Pancreas (tissue), 10 donors: Measurements from ENCODE around the gene STK32A. TPM values are rescaled to one million over a fixed set of nuclear protein-coding genes. Genes with fewer than 3 reads are reported as not detected.

ENCODE experiments used
- ATAC-seq, 4 donors: fragments of 200-7000 bp; cut with Tn5 transposase; one replicate each; pipeline versions ENCODE4 v1.8.0 to v1.9.1; 2020; ENCODE audit warnings: mild to moderate bottlenecking in 4 of 4, moderate library complexity in 4 of 4
- DNase-seq, 6 donors: peaks; one replicate each; pipeline ENCODE4 v3.0.0-alpha.2; 2020
- FAIRE-seq: peaks from 2 replicates; lab custom pipeline; 2012; peaks lifted over from hg19 to GRCh38; lab: Jason Lieb, UNC
- H3K27ac ChIP-seq, 4 donors: fragments of 200-600 bp; sonication (generic); 1 replicate in 3 of 4; 2 replicates in 1 of 4; pipeline versions ENCODE4 v1.5.0 to v1.8.0; 2020
- H3K27me3 ChIP-seq, 4 donors: fragments of 200-600 bp; one replicate each; pipeline ENCODE4 v1.8.0; 2021
- H3K36me3 ChIP-seq, 3 donors: fragments of 200-600 bp; sonication (generic) in 1 of 3; one replicate each; pipeline versions ENCODE4 v1.5.0 to v1.8.0; 2020 to 2021
- H3K4me1 ChIP-seq, 3 donors: fragments of 200-600 bp; one replicate each; pipeline ENCODE4 v1.8.0; 2021
- H3K4me3 ChIP-seq, 4 donors: fragments of 200-600 bp; sonication (generic) in 2 of 4; one replicate each; pipeline versions ENCODE4 v1.5.0 to v1.8.0; 2020 to 2021
- H3K9me3 ChIP-seq, 4 donors: fragments of 200-600 bp; one replicate each; pipeline ENCODE4 v1.8.0; 2021
- WGBS, 2 donors: extraction: QIAGEN DNeasy Blood & Tissue Kit; methylation state at CpG; one replicate each; pipeline ENCODE4 v1.1.7; 2013; 5-methylcytosine and 5-hydroxymethylcytosine counted together
- intact Hi-C, 3 donors: fragments of 100-400 bp; cut with DNase I; formaldehyde crosslinking; loops; one replicate each; pipeline versions ENCODE4 v1.11.1 to v1.14.2; 2022
- polyA plus RNA-seq, 2 donors: library from polyadenylated mRNA; stranded (reverse); fragments of 200-250 nt; gene quantifications; one replicate each; pipeline ENCODE4 v1.2.3, GENCODE V29; 2013
- total RNA-seq, 6 donors: library from RNA; stranded (reverse); fragmentation: NEBNext Ultra II Directional in 4 of 6; extraction: Animal tissue kit (Norgen Biotek cat#: 25700) in 4 of 6; gene quantifications; one replicate each; pipeline versions ENCODE4 v1.2.1 to v1.2.4, GENCODE V29; 2021 to 2023
- TF ChIP-seq, protein P1 (sequence below), 4 donors: fragments of 200-600 bp; sonication (generic) in 3 of 4; IDR thresholded peaks; one replicate each; pipeline versions ENCODE4 v1.5.0 to v1.8.0; 2021; ENCODE audit warnings: antibody characterized with exemption in 4 of 4
- donor health status: healthy with polysubstance abuse.
- donor health status: DM: no; HTN: no; CAD: no; lungs with moderate emphysema.
- donor health status: DM: no; HTN: no; CAD: no.
- donor health status: control.
- donor health status: control.
- donor health status: Bipolar disorder and iron deficiency.
- donor health status: DM: yes; HTN: yes; CAD: no.
- donor health status: DM: no; HTN: no; CAD: no.
- donor health status: DM: no; HTN: no; CAD: no.
- donor health status: DM: yes; HTN: yes; CAD: no.

Gene STK32A
- total and polyA plus RNA-seq, 8 donors, result 1.7 to 5.6 (median 3.2) TPM

DNA sequence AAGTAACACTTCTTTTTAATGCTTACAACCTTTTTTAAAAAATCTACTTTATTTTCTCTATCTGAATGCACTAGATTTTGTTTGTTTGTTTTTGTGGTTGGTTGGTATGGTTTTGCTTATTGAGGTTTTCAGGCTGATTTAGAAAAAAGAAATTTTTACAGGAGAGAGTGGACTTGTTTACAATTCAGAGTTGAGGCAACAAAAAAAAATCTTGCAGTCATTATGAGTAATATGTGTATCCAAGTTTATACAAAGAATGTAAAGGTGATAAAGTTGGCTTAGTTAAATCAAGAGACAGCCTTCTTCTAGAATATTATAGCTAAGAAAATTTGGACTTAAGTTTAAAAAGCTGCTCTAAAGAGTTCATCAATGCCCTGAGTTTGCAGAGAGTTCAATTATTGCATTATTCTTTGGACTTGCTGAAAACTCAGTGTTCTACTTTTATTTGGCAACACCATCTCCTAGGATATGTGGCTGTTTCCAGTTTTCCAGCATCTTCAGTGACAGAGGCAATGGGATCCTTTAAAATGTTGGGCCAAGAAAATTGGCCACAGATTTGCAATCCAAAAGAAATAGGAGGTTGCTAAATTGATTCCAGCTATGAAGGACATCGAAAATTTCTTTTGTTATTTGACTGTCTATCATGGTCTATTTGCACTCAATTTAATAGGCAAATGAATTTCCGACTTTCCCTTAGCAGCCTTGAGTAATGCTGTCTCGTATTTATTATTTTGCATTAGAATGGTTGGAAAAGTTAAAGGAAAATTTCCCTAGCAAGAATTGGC is 10.7 kb downstream of the STK32A start:
- no peak for ATAC-seq
- TF ChIP-seq, protein P1, sequence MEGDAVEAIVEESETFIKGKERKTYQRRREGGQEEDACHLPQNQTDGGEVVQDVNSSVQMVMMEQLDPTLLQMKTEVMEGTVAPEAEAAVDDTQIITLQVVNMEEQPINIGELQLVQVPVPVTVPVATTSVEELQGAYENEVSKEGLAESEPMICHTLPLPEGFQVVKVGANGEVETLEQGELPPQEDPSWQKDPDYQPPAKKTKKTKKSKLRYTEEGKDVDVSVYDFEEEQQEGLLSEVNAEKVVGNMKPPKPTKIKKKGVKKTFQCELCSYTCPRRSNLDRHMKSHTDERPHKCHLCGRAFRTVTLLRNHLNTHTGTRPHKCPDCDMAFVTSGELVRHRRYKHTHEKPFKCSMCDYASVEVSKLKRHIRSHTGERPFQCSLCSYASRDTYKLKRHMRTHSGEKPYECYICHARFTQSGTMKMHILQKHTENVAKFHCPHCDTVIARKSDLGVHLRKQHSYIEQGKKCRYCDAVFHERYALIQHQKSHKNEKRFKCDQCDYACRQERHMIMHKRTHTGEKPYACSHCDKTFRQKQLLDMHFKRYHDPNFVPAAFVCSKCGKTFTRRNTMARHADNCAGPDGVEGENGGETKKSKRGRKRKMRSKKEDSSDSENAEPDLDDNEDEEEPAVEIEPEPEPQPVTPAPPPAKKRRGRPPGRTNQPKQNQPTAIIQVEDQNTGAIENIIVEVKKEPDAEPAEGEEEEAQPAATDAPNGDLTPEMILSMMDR (IDR thresholded peaks at IDR 0.05), result no peak

DNA sequence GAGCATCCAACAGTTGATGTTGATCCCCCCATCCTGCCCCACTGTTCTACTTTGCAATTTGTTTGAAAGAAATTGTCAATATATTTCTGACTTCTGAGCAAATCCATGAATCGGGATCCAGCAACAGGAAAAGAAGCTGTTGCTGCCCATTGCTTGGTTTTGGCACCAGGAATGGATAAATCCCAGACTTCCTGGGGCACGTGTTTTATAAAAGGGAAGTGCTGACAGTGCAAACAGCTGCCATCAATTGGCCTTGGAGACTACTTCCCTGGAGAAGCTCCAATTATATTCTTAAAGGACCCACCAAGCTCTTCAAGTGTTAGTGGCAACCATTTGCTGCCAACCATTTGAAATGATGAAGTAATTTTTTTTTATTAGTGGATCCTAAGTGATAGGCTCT is 13.7 kb downstream of the STK32A start:
- 41 to 47% methylated on average over 2 of the region's 2 CpGs for WGBS, 2 donors
- no peak for FAIRE-seq
- ATAC-seq, result no peak

More for the DNA sequence above, 10.7 kb downstream of the STK32A start:
- H3K4me3 ChIP-seq, result no peak overlapping the region
- no peaks in the 10 kb centered on the region for H3K36me3 ChIP-seq
- H3K9me3 ChIP-seq, result no peaks in the 10 kb centered on the region
- DNase-seq, result no peak
- intact Hi-C loops, result no loop called here
- no peaks in the 10 kb centered on the region for H3K4me1 ChIP-seq
- WGBS, 2 donors, result 74 to 90% methylated on average over 3 of the region's 3 CpGs
- no peak overlapping the region for H3K27ac ChIP-seq
- no peaks in the 10 kb centered on the region for H3K27me3 ChIP-seq
- FAIRE-seq, result no peak

DNA sequence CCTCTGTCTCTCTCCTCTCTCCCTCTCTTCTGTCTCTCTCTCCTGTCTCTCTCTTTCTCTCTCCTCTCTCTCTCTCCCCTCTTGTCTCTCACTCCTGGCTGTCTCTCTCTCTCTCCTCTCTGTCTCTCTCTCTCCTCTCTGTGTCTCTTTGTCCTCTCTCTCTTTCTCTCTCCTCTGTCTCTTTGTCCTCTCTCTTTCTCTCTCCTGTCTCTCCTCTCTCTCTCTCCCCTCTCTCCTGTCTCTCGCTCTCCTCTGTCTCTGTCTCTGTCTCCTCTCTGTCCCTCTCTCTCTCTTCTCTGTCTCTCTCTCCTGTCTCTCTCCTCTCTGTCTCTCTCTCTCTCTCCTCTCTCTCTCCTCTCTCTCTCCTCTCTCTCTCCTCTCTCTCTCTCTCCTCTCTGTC is 25.0 kb downstream of the STK32A start:
- no peaks in the 10 kb centered on the region for H3K36me3 ChIP-seq
- 94 to 100% methylated on average over 1 of the region's 1 CpG for WGBS, 2 donors
- FAIRE-seq (no peak), DNase-seq (no peak), ATAC-seq (no peak)
- no peak overlapping the region for H3K27ac ChIP-seq
- no peaks in the 10 kb centered on the region for H3K9me3 ChIP-seq
- intact Hi-C loops, result no loop called here
- H3K4me3 ChIP-seq, result no peak overlapping the region
- TF ChIP-seq, protein P1 (IDR thresholded peaks at IDR 0.05), result no peak
- H3K27me3 ChIP-seq, result no peaks in the 10 kb centered on the region
- no peaks in the 10 kb centered on the region for H3K4me1 ChIP-seq

More for the DNA sequence above, 13.7 kb downstream of the STK32A start:
- intact Hi-C loops, result no loop called here
- Histone ChIP-seq H3K4me1 (no peaks in the 10 kb centered on the region), H3K27me3 (no peaks in the 10 kb centered on the region), H3K4me3 (no peak overlapping the region), H3K27ac (no peak overlapping the region), H3K9me3 (no peaks in the 10 kb centered on the region), H3K36me3 (no peaks in the 10 kb centered on the region)
- DNase-seq, result no peak
- TF ChIP-seq, protein P1 (IDR thresholded peaks at IDR 0.05), result no peak

DNA sequence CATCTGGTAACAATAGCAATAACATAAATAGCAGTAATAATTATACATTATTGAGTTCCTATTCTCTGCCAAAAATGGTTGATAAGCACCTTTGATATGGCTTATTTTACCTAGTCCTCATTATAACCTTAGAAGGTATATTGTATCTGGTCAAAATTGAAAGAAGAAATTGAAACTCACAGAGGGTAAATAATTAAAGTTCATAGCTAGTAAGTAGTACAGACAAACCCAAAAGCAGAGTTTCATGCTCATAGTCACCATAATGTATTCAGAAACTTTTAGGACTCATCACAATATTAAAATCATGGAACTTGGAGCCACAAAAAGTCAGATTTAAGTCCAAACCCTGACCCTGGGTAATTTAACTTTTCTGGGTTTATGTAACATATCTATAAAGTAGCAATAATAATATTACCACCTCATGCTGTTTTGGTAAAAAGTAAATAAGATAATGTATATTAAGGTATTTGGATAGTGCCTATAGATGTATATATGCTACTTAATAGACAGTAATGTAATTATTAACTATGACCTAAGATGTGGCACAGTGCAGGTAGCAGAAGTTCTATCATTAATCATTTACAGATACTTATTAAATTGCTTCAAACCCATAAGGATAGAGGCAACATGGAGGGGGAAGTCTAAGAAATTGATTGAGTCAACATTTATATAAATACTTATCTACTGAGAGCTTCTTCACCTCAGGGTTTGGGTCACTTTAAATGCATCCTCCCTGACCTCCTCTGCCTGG is 32.4 kb downstream of the STK32A start:
- FAIRE-seq (no peak), ATAC-seq (no peak), DNase-seq (no peak)
- no peak overlapping the region for H3K27ac ChIP-seq
- no peaks in the 10 kb centered on the region for H3K36me3 ChIP-seq
- TF ChIP-seq, protein P1 (IDR thresholded peaks at IDR 0.05), result no peak
- no peaks in the 10 kb centered on the region for H3K9me3 ChIP-seq
- no peaks in the 10 kb centered on the region for H3K4me1 ChIP-seq
- no peak overlapping the region for H3K4me3 ChIP-seq
- intact Hi-C loops, result no loop called here
- no peaks in the 10 kb centered on the region for H3K27me3 ChIP-seq

DNA sequence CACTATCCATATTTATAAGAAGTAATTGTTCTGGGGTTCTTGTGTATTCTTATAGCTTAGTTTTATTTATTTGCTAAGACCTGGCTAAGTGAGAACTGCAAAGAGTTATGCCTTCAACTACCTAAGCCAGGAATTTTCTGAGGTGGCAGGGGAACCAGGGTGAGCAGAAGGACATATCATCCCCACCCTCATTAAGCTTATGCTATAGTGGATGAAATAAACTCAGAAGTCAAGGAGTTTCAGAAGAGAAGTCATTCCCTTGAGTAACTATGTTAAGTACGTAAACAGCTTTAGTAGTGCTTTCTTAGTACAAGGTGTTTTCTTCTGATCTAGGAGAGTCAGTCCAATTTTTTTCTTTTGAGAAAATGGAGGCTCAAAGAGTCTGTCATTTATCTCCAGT is 41.7 kb downstream of the STK32A start:
- intact Hi-C loops, result no loop called here
- FAIRE-seq, result no peak
- no peak for ATAC-seq
- TF ChIP-seq, protein P1 (IDR thresholded peaks at IDR 0.05), result no peak
- DNase-seq, result no peak
- no peak overlapping the region for H3K4me3 ChIP-seq
- no peaks in the 10 kb centered on the region for H3K4me1 ChIP-seq
- no peaks in the 10 kb centered on the region for H3K27me3 ChIP-seq
- no peaks in the 10 kb centered on the region for H3K9me3 ChIP-seq
- no peaks in the 10 kb centered on the region for H3K36me3 ChIP-seq
- 96 to 97% methylated on average over 1 of the region's 1 CpG for WGBS, 2 donors
- H3K27ac ChIP-seq, result no peak overlapping the region
